ENCODE data around the gene PSMA6.

PSMA6 gene

DNA sequence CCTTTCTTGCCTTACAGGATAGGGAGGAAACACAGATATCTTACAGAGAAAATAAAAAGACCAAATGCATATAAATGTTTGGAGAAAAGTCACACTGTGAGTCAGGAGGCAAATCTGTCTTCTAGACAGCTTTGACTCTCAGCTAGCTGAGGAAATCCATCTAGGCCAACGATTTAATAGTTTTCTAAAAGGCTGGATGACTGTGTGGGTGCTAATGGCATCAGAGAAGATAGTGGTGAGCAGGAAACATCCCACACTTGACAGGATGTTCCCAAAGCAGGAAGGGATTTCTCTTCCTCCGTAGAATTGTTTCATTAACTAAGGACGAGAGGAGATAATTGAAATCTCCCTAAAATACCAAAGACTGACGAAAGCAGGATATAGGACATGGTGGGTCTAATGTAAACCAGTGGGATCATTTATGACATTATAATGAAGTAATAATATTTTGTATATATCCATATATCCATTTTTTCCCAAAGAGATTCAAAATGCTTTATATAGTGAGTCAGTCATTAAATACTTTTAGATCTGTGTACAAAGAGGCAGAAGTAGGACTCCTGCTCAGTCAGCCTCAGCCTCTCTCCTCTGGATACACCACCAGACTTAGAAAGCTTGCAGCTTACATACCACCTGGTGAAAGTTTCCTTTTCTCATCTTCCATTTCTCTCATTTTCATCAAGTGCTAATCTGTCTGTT, 44.3 kb upstream of the PSMA6 start:
- TF ChIP-seq ZNF76 (tag by site-specific recombination; IDR thresholded peaks at IDR 0.05; ENCODE audit: borderline replicate concordance, low read depth) (no peak), ZNF658 (tag by site-specific recombination; IDR thresholded peaks at IDR 0.05) (no peak), OVOL3 (tag by site-specific recombination; IDR thresholded peaks at IDR 0.05) (no peak), ZFP37 (tag by site-specific recombination; IDR thresholded peaks at IDR 0.05) (no peak), KLF7 (tag by site-specific recombination; IDR thresholded peaks at IDR 0.05; ENCODE audit: borderline replicate concordance) (no peak), ZEB2 (tag by site-specific recombination; IDR thresholded peaks at IDR 0.05) (no peak), ZFHX2 (tag by site-specific recombination; conservative IDR thresholded peaks at IDR 0.05) (0 out of 2 replicates have a peak, but pooled peaks have one; percentile 12), ZBTB20 (tag by site-specific recombination; IDR thresholded peaks at IDR 0.05) (no peak), ZFP3 (tag by site-specific recombination; IDR thresholded peaks at IDR 0.05; ENCODE audit: low read depth) (no peak), ZNF560 (tag by site-specific recombination; IDR thresholded peaks at IDR 0.05; ENCODE audit: borderline replicate concordance) (no peak), EGR2 (tag by site-specific recombination; IDR thresholded peaks at IDR 0.05; ENCODE audit: low read depth) (peak; percentile 14; the same call in 1 of the 2 replicates)
- POLR2A ChIA-PET: no interaction called here
- 0 out of 2 replicates have a peak, but pooled peaks cover under 1% of the 10 kb centered on the region for H3K4me1 ChIP-seq (ENCODE audit: control insufficient read depth, insufficient read depth, low read length)
- H3K9me3 ChIP-seq (ENCODE audit: control insufficient read depth, insufficient read depth, low read depth, low read length): no peaks in the 10 kb centered on the region
- H3K36me3 ChIP-seq (ENCODE audit: control insufficient read depth in 2 of 2, insufficient read depth in 1 of 2, low read length in 2 of 2): no peaks in the 10 kb centered on the region
- no peak overlapping the region for H3K27ac ChIP-seq (ENCODE audit: extremely low read depth, low read depth, low read length)
- H3K4me3 ChIP-seq (ENCODE audit: low read depth, low read length): no peak overlapping the region
- CTCF ChIA-PET: no interaction called here

DNA sequence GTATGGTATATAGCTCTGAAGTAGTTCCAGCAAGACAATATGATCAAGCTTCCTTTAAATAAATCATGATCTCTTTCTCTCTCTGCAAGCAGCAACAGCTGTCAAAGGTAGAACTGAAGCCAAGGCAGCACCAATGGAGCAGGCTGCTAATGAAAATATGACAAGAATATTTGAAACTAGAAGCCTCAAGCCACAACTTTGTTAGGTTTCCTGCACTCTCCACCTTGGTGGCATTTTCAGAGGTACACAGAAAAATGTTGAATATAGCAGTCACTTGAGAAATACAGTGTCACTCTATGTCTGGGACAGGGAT, 43.8 kb upstream of the PSMA6 start:
- POLR2A ChIA-PET: no interaction called here

More for the DNA sequence above, 43.8 kb upstream of the PSMA6 start:
- H3K36me3 ChIP-seq (ENCODE audit: control insufficient read depth in 2 of 2, insufficient read depth in 1 of 2, low read length in 2 of 2): no peaks in the 10 kb centered on the region
- no peak overlapping the region for H3K27ac ChIP-seq (ENCODE audit: extremely low read depth, low read depth, low read length)
- no peak for TF ChIP-seq ZNF404 (tag by site-specific recombination; IDR thresholded peaks at IDR 0.05)
- TF ChIP-seq ZNF341 (tag by site-specific recombination; IDR thresholded peaks at IDR 0.05; ENCODE audit: low read depth): no peak
- no peak for TF ChIP-seq ZNF768 (tag by site-specific recombination; IDR thresholded peaks at IDR 0.05)
- no peak for TF ChIP-seq ZNF626 (tag by site-specific recombination; IDR thresholded peaks at IDR 0.05)
- no peak for TF ChIP-seq ZNF416 (tag by site-specific recombination; IDR thresholded peaks at IDR 0.05)
- TF ChIP-seq ZFP37 (tag by site-specific recombination; IDR thresholded peaks at IDR 0.05): no peak
- TF ChIP-seq PRDM1 (tag by site-specific recombination; IDR thresholded peaks at IDR 0.05): no peak
- TF ChIP-seq ZNF394 (tag by site-specific recombination; IDR thresholded peaks at IDR 0.05; ENCODE audit: borderline replicate concordance): no peak
- no peak for TF ChIP-seq ZNF510 (tag by site-specific recombination; IDR thresholded peaks at IDR 0.05; ENCODE audit: insufficient replicate concordance)
- TF ChIP-seq ZFP41 (tag by site-specific recombination; IDR thresholded peaks at IDR 0.05; ENCODE audit: borderline replicate concordance): no peak
- TF ChIP-seq, protein P1, sequence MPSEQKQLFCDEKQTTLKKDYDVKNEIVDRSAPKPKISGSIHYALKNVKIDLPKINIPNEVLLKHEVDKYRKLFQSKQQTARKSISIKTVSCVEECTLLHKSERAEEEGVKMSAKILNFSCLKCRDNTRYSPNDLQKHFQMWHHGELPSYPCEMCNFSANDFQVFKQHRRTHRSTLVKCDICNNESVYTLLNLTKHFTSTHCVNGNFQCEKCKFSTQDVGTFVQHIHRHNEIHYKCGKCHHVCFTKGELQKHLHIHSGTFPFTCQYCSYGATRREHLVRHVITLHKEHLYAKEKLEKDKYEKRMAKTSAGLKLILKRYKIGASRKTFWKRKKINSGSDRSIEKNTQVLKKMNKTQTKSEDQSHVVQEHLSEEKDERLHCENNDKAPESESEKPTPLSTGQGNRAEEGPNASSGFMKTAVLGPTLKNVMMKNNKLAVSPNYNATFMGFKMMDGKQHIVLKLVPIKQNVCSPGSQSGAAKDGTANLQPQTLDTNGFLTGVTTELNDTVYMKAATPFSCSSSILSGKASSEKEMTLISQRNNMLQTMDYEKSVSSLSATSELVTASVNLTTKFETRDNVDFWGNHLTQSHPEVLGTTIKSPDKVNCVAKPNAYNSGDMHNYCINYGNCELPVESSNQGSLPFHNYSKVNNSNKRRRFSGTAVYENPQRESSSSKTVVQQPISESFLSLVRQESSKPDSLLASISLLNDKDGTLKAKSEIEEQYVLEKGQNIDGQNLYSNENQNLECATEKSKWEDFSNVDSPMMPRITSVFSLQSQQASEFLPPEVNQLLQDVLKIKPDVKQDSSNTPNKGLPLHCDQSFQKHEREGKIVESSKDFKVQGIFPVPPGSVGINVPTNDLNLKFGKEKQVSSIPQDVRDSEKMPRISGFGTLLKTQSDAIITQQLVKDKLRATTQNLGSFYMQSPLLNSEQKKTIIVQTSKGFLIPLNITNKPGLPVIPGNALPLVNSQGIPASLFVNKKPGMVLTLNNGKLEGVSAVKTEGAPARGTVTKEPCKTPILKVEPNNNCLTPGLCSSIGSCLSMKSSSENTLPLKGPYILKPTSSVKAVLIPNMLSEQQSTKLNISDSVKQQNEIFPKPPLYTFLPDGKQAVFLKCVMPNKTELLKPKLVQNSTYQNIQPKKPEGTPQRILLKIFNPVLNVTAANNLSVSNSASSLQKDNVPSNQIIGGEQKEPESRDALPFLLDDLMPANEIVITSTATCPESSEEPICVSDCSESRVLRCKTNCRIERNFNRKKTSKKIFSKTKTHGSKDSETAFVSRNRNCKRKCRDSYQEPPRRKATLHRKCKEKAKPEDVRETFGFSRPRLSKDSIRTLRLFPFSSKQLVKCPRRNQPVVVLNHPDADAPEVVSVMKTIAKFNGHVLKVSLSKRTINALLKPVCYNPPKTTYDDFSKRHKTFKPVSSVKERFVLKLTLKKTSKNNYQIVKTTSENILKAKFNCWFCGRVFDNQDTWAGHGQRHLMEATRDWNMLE (tag by site-specific recombination; conservative IDR thresholded peaks at IDR 0.05; ENCODE audit: low read depth): no peak
- no peak for TF ChIP-seq ZBTB17 (tag by site-specific recombination; IDR thresholded peaks at IDR 0.05)
- H3K4me3 ChIP-seq (ENCODE audit: low read depth, low read length): no peak overlapping the region
- H3K4me1 ChIP-seq (ENCODE audit: control insufficient read depth, insufficient read depth, low read length): no peaks in the 10 kb centered on the region
- CTCF ChIA-PET: no interaction called here
- H3K9me3 ChIP-seq (ENCODE audit: control insufficient read depth, insufficient read depth, low read depth, low read length): no peaks in the 10 kb centered on the region
